HG03060 (cell line): ENCODE results near the gene CNNM2.

Experiments used
- ATAC-seq: cut with Tn5 transposase; IDR thresholded peaks from one replicate; pipeline ENCODE4 v1.9.1; 2021; ENCODE audit warnings: low read depth, moderate number of reproducible peaks; ENCODE audit not compliant: unreplicated experiment

Gene CNNM2

GRCh38 chr10:103067956-103068355, 149.9 kb downstream of the CNNM2 start:
- ATAC-seq: no peak

- ATAC-seq: no peak
These were observed 151.6 kb downstream of the CNNM2 start for GRCh38 chr10:103069453-103070331.

GRCh38 chr10:103072276-103072675, 154.2 kb downstream of the CNNM2 start:
- no peak for ATAC-seq

GRCh38 chr10:103072891-103073290, 154.8 kb downstream of the CNNM2 start:
- no peak for ATAC-seq

GRCh38 chr10:103077020-103077419, 158.9 kb downstream of the CNNM2 start:
- ATAC-seq: no peak

- ATAC-seq: no peak
These were observed 159.6 kb downstream of the CNNM2 start for GRCh38 chr10:103077491-103078308.

- ATAC-seq: no peak
These were observed 160.2 kb downstream of the CNNM2 start for GRCh38 chr10:103078309-103078615.

- no peak for ATAC-seq
These were observed 160.6 kb downstream of the CNNM2 start for GRCh38 chr10:103078676-103079075.

- ATAC-seq: no peak
These were observed 161.0 kb downstream of the CNNM2 start for GRCh38 chr10:103079100-103079499.

- ATAC-seq: no peak
These were observed 161.9 kb downstream of the CNNM2 start for GRCh38 chr10:103079946-103080345.

- no peak for ATAC-seq
These were observed 162.9 kb downstream of the CNNM2 start for GRCh38 chr10:103080891-103081581.

GRCh38 chr10:103082683-103083082, 164.6 kb downstream of the CNNM2 start:
- ATAC-seq: no peak

GRCh38 chr10:103083266-103083976, 165.3 kb downstream of the CNNM2 start:
- ATAC-seq: no peak

GRCh38 chr10:103083977-103084320, 165.9 kb downstream of the CNNM2 start:
- ATAC-seq: no peak

GRCh38 chr10:103086261-103086660, 168.2 kb downstream of the CNNM2 start:
- no peak for ATAC-seq

- no peak for ATAC-seq
These were observed 168.7 kb downstream of the CNNM2 start for GRCh38 chr10:103086799-103087198.

- ATAC-seq: no peak
These were observed 171.4 kb downstream of the CNNM2 start for GRCh38 chr10:103089493-103089892.

GRCh38 chr10:103090911-103091310, 172.8 kb downstream of the CNNM2 start:
- no peak for ATAC-seq

- ATAC-seq: no peak
These were observed 176.9 kb downstream of the CNNM2 start for GRCh38 chr10:103095005-103095404.

- no peak for ATAC-seq
These were observed 178.0 kb downstream of the CNNM2 start for GRCh38 chr10:103096130-103096529.

- no peak for ATAC-seq
These were observed 180.1 kb downstream of the CNNM2 start for GRCh38 chr10:103098240-103098639.
